Right lung (tissue), 5 donors: ENCODE results near the gene PCGF3. TPM values are rescaled to one million over a fixed set of nuclear protein-coding genes. Genes with fewer than 3 reads are reported as not detected.
A peak's percentile ranks its signal among the peaks of the same experiment; 100 is the strongest.
"Not testable (repeated sequence)": the region's sequence is repeated elsewhere in the genome, so short reads cannot be mapped to it uniquely, and the experiment has no call there.

Experiments
- DNase-seq, 2 donors: peaks; one replicate each; pipeline ENCODE4 v3.0.0-alpha.2; 2013
- polyA plus RNA-seq, 5 donors: library from polyadenylated mRNA; unstranded; fragments of 120-200 nt; gene quantifications; one replicate each; pipeline versions ENCODE4 v1.2.1 to v1.2.3, GENCODE V29; 2013; ENCODE audit warnings: inconsistent platforms in 1 of 5, low replicate concordance in 1 of 5; ENCODE audit not compliant: insufficient read length in 5 of 5, insufficient read depth in 1 of 5

Gene PCGF3
- polyA plus RNA-seq, 5 donors = 73.6 to 109 (median 91.4) TPM

- peak in 1 of 2 donors; percentile 27 for DNase-seq
These were observed 15.9 kb downstream of the PCGF3 start for GRCh38 chr4:721261-722168.

GRCh38 chr4:722169-722725, 16.6 kb downstream of the PCGF3 start:
- no peak for DNase-seq

GRCh38 chr4:722851-723360, 17.3 kb downstream of the PCGF3 start:
- DNase-seq = no peak

GRCh38 chr4:723751-724530, 18.3 kb downstream of the PCGF3 start:
- DNase-seq = no peak

- DNase-seq = no peak
These were observed 20.0 kb downstream of the PCGF3 start for GRCh38 chr4:725391-726234.

GRCh38 chr4:726235-726787, 20.7 kb downstream of the PCGF3 start:
- DNase-seq = no peak

- DNase-seq = no peak
These were observed 21.2 kb downstream of the PCGF3 start for GRCh38 chr4:726838-727237.

- DNase-seq = no peak
These were observed 21.9 kb downstream of the PCGF3 start for GRCh38 chr4:727576-727975.

GRCh38 chr4:729336-730315, 24.0 kb downstream of the PCGF3 start:
- DNase-seq = no peak

GRCh38 chr4:730511-730910, 24.9 kb downstream of the PCGF3 start:
- DNase-seq = no peak

GRCh38 chr4:730946-731904, 25.6 kb downstream of the PCGF3 start:
- DNase-seq = not testable (repeated sequence)

GRCh38 chr4:731954-732353, 26.3 kb downstream of the PCGF3 start:
- not testable (repeated sequence) for DNase-seq

- DNase-seq = no peak
These were observed 26.9 kb downstream of the PCGF3 start for GRCh38 chr4:732486-732885.

GRCh38 chr4:732911-733630, 27.4 kb downstream of the PCGF3 start:
- DNase-seq = no peak

- no peak for DNase-seq
These were observed 28.0 kb downstream of the PCGF3 start for GRCh38 chr4:733631-733980.

GRCh38 chr4:734075-734474, 28.4 kb downstream of the PCGF3 start:
- DNase-seq = no peak

- DNase-seq = no peak
These were observed 29.3 kb downstream of the PCGF3 start for GRCh38 chr4:734951-735350.

- no peak for DNase-seq
These were observed 30.0 kb downstream of the PCGF3 start for GRCh38 chr4:735583-735982.
